Pancreas (tissue), 10 donors: ENCODE measurements around the gene RNU7-1. TPM values are rescaled to one million over a fixed set of nuclear protein-coding genes. Genes with fewer than 3 reads are reported as not detected.

Experiments
- ATAC-seq, 4 donors: fragments of 200-7000 bp; cut with Tn5 transposase; one replicate each; pipeline versions ENCODE4 v1.8.0 to v1.9.1; 2020; ENCODE audit warnings: mild to moderate bottlenecking in 4 of 4, moderate library complexity in 4 of 4
- DNase-seq, 6 donors: peaks; one replicate each; pipeline ENCODE4 v3.0.0-alpha.2; 2020
- FAIRE-seq: peaks from 2 replicates; lab custom pipeline; 2012; peaks lifted over from hg19 to GRCh38; lab: Jason Lieb, UNC
- H3K27ac ChIP-seq, 4 donors: fragments of 200-600 bp; sonication (generic); 1 replicate in 3 of 4; 2 replicates in 1 of 4; pipeline versions ENCODE4 v1.5.0 to v1.8.0; 2020
- H3K27me3 ChIP-seq, 4 donors: fragments of 200-600 bp; one replicate each; pipeline ENCODE4 v1.8.0; 2021
- H3K36me3 ChIP-seq, 3 donors: fragments of 200-600 bp; sonication (generic) in 1 of 3; one replicate each; pipeline versions ENCODE4 v1.5.0 to v1.8.0; 2020 to 2021
- H3K4me1 ChIP-seq, 3 donors: fragments of 200-600 bp; one replicate each; pipeline ENCODE4 v1.8.0; 2021
- H3K4me3 ChIP-seq, 4 donors: fragments of 200-600 bp; sonication (generic) in 2 of 4; one replicate each; pipeline versions ENCODE4 v1.5.0 to v1.8.0; 2020 to 2021
- H3K9me3 ChIP-seq, 4 donors: fragments of 200-600 bp; one replicate each; pipeline ENCODE4 v1.8.0; 2021
- WGBS, 2 donors: extraction: QIAGEN DNeasy Blood & Tissue Kit; methylation state at CpG; one replicate each; pipeline ENCODE4 v1.1.7; 2013; 5-methylcytosine and 5-hydroxymethylcytosine counted together
- intact Hi-C, 3 donors: fragments of 100-400 bp; cut with DNase I; formaldehyde crosslinking; loops; one replicate each; pipeline versions ENCODE4 v1.11.1 to v1.14.2; 2022
- polyA plus RNA-seq, 2 donors: library from polyadenylated mRNA; stranded (reverse); fragments of 200-250 nt; gene quantifications; one replicate each; pipeline ENCODE4 v1.2.3, GENCODE V29; 2013
- total RNA-seq, 6 donors: library from RNA; stranded (reverse); fragmentation: NEBNext Ultra II Directional in 4 of 6; extraction: Animal tissue kit (Norgen Biotek cat#: 25700) in 4 of 6; gene quantifications; one replicate each; pipeline versions ENCODE4 v1.2.1 to v1.2.4, GENCODE V29; 2021 to 2023
- TF ChIP-seq, protein P1 (sequence below), 4 donors: fragments of 200-600 bp; sonication (generic) in 3 of 4; IDR thresholded peaks; one replicate each; pipeline versions ENCODE4 v1.5.0 to v1.8.0; 2021; ENCODE audit warnings: antibody characterized with exemption in 4 of 4
- donor health status: healthy with polysubstance abuse.
- donor health status: DM: no; HTN: no; CAD: no; lungs with moderate emphysema.
- donor health status: DM: no; HTN: no; CAD: no.
- donor health status: control.
- donor health status: control.
- donor health status: Bipolar disorder and iron deficiency.
- donor health status: DM: yes; HTN: yes; CAD: no.
- donor health status: DM: no; HTN: no; CAD: no.
- donor health status: DM: no; HTN: no; CAD: no.
- donor health status: DM: yes; HTN: yes; CAD: no.

The RNU7-1 gene
- total and polyA plus RNA-seq, 8 donors = not detected

DNA sequence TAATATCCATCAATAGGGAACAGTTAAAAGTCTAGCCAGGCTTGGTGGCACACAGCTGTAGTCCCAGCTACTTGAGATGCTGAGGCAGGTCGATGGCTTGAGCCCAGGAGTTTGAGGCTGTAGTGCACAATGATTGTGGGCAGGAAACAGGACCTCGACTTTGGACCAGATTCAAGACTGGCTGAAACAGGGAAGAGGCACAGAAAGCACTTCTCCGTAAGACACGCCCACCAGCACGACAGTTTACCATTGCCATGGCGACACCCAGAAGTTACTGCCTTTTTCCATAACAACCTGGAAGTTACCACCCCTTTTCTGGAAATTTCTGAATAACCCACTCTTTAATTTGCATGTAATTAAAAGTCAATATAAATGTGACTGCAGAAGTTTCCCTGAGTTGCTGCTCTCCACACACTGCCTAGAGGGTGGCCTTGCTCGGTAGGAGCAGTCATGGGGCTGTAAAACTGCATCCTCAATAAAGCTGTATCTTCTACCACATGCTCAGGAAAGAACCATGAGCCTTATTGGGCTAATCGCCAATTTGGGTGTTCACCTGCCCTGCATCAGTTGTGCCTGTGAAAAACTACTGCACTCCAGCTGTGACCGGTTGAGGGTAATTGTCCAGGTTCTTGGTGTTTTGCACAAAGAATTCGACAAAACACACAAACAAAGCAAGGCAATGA is 43.6 kb upstream of the RNU7-1 start:
- peak; percentile 26 to 74 (median 54) for ATAC-seq
- TF ChIP-seq, protein P1, sequence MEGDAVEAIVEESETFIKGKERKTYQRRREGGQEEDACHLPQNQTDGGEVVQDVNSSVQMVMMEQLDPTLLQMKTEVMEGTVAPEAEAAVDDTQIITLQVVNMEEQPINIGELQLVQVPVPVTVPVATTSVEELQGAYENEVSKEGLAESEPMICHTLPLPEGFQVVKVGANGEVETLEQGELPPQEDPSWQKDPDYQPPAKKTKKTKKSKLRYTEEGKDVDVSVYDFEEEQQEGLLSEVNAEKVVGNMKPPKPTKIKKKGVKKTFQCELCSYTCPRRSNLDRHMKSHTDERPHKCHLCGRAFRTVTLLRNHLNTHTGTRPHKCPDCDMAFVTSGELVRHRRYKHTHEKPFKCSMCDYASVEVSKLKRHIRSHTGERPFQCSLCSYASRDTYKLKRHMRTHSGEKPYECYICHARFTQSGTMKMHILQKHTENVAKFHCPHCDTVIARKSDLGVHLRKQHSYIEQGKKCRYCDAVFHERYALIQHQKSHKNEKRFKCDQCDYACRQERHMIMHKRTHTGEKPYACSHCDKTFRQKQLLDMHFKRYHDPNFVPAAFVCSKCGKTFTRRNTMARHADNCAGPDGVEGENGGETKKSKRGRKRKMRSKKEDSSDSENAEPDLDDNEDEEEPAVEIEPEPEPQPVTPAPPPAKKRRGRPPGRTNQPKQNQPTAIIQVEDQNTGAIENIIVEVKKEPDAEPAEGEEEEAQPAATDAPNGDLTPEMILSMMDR (IDR thresholded peaks at IDR 0.05) = no peak

DNA sequence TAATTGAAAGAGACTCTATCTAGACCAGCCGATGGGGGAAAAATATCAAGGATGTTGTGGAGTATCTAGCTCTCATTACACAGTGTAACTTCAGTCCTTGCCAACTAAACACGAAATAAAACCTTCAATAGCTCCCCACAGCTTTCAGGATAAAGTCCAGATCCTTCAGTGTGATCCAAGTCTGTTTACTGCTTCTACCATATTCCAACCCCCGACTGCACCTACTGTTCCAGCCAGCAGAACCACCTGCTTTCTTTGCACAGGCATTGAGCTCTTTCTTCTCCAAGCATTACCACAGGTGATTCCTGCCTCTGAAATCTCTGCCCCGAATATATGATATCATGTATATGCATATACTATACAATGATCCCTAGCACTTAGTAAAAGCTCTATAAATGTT is 41.2 kb upstream of the RNU7-1 start:
- H3K36me3 ChIP-seq = no peaks in the 10 kb centered on the region

More for the DNA sequence above, 43.6 kb upstream of the RNU7-1 start:
- intact Hi-C loops = no loop called here
- Histone ChIP-seq H3K27me3 (no peaks in the 10 kb centered on the region), H3K36me3 (no peaks in the 10 kb centered on the region), H3K4me3 (no peak overlapping the region), H3K9me3 (no peaks in the 10 kb centered on the region), H3K27ac (peak overlapping the region in 3 of 4 donors; percentile 1 to 74 (median 47)), H3K4me1 (peaks cover 4 to 15% (median 5%) of the 10 kb centered on the region in 3 donors)
- DNase-seq (peak in 5 of 6 donors; percentile 72 to 85 (median 79)), FAIRE-seq (no peak)
- 27 to 34% methylated on average over 10 of the region's 10 CpGs for WGBS, 2 donors

DNA sequence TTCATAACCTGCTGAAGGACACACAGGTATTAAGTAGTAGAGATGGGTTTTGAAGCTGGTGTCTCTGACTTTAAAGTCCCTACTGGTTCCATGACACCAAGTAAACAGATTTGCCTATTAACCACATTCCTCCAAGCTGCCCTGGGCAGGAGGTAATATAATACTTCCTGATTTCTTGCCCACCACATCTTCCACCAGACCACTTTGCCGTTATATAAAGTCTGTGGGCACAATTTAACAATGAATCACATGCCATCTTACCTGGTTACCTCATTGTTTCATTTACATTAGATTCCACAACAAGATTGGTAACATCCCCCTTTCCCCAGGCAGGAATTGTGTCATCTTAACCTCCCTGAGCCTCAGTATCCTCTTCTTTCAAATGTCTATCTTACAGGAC is 39.9 kb upstream of the RNU7-1 start:
- H3K9me3 ChIP-seq = no peaks in the 10 kb centered on the region
- no peaks in the 10 kb centered on the region for H3K36me3 ChIP-seq
- FAIRE-seq (no peak), DNase-seq (no peak), ATAC-seq (no peak)
- 71 to 73% methylated on average over 1 of the region's 1 CpG for WGBS, 2 donors
- H3K4me1 ChIP-seq = peaks cover 4 to 18% (median 5%) of the 10 kb centered on the region in 3 donors
- intact Hi-C loops = no loop called here
- H3K4me3 ChIP-seq = no peak overlapping the region
- no peaks in the 10 kb centered on the region for H3K27me3 ChIP-seq
- TF ChIP-seq, protein P1 (IDR thresholded peaks at IDR 0.05) = no peak
- H3K27ac ChIP-seq = no peak overlapping the region

More for the DNA sequence above, 41.2 kb upstream of the RNU7-1 start:
- Histone ChIP-seq H3K4me3 (no peak overlapping the region), H3K4me1 (peaks cover 4 to 18% (median 5%) of the 10 kb centered on the region in 3 donors), H3K27me3 (no peaks in the 10 kb centered on the region), H3K27ac (no peak overlapping the region), H3K9me3 (no peaks in the 10 kb centered on the region)
- FAIRE-seq (no peak), DNase-seq (no peak), ATAC-seq (no peak)
- intact Hi-C loops = no loop called here
- 64 to 70% methylated on average over 4 of the region's 4 CpGs for WGBS, 2 donors
- TF ChIP-seq, protein P1 (IDR thresholded peaks at IDR 0.05) = no peak

DNA sequence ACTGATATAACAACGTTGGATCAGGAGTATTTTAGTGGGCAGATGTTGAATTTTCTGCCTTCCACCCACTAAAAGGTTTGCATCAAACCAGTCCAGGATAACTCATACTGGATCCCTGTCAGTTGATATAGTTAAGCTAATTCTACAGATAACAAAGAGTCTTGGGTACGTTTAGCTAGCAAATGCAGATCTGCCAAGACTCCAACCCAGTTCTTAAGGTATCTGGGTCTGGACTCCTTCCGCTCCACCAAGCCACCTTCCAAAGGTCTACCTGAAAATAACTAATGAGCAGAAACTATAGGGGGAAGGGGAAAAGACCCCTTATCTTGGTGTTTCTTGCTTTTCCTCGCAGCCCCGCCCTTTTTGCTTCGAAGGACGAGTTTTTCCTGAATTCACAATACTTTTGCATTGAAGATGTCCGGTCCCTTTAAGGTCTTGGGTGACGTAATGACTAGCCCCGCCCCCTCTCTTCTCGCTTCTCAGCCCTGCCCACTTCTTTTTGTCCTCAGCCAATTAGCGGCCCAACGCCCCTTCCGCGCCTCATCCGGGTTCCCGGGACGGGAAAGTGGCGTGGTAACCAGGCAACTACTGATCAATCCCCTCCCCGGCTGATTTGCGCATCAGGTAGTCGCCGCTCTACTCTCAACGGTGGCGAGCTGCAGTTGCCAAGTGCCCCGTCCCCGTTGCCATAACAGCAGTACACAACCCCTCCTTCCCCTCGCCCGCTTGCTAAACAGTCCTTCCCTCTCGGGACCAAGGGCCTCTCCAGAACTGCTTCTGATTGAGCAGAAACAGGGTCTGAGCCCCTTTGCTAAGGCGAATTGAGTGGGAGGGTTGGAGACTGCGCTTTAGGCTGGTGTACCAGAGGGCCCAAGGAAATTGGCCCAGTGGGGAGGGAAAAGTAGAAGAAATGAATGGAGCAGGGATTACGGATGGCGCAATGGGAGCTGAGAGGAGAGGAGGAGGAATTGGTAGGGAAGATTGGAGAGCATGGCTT is 39.0 kb upstream of the RNU7-1 start, which contains the start of gene LRRC23:
Gene LRRC23, plus strand, starts transcription at position 543 of the 997 bp plus-strand sequence. CDS start 812 bp downstream, outside the sequence.
- ATAC-seq = peak; percentile 97
- Histone ChIP-seq H3K9me3 (no peaks in the 10 kb centered on the region), H3K36me3 (no peaks in the 10 kb centered on the region), H3K27me3 (no peaks in the 10 kb centered on the region), H3K27ac (peak within 1 kb of the TSS; percentile 69 to 77 (median 72)), H3K4me3 (peak within 1 kb of the TSS; percentile 40 to 63 (median 48)), H3K4me1 (peaks cover 4 to 15% (median 4%) of the 10 kb centered on the region in 3 donors)
- peak; percentile 93 for FAIRE-seq
- TF ChIP-seq, protein P1 (IDR thresholded peaks at IDR 0.05) = no peak
- 4 to 5% methylated on average over 34 of the region's 34 CpGs for WGBS, 2 donors
- intact Hi-C loops = no loop called here
- peak; percentile 95 to 99 (median 98) for DNase-seq
